GM12874 (cell line): ENCODE measurements around the gene EXOC6B.

Experiments used
- TF ChIP-seq, protein P1 (sequence below): IDR thresholded peaks from 2 replicates; pipeline ENCODE4 v1.5.1; 2011; ENCODE audit warnings: low read depth, mild to moderate bottlenecking, control low read depth, low read length, moderate library complexity; ENCODE audit not compliant: insufficient read depth

EXOC6B gene

DNA sequence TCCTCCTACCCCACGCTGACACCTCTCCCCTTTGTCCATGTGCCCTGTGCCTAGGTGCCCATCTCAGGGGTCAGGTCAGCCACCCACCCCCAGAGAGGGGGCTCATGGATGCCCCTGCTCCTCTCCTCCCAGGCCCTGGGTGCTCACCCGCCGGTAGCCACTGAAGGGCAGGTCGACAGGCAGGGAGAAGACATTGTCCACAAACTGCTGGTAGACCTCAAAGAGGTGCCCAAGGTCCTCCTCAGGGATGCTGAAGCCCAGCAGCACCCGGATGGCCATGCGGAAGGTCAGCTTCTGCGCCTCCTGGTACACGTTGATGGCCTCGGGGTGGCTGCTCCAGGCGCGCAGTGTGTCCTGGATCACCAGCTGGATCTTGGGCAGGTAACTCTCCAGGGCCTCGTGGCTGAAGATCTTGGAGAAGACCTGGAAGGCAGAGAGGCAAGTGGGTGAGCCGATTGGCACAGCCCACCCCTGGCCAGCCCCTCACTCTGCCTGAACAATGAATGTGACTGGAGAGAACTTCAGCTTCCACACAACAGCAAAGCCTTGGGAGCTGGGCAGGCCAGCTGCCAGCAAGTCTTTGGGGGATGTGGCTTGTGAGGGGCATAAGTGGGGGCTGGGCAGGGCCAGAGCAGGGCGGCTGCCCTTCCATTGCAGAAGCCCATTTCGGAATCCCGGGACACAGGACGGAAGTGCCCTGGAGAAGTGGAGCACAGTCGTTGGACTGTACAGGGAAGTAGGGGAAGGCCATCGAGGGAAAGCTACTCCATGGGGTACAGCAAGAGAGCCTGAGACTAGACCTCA, 690.6 kb downstream of the EXOC6B start:
- TF ChIP-seq, protein P1, sequence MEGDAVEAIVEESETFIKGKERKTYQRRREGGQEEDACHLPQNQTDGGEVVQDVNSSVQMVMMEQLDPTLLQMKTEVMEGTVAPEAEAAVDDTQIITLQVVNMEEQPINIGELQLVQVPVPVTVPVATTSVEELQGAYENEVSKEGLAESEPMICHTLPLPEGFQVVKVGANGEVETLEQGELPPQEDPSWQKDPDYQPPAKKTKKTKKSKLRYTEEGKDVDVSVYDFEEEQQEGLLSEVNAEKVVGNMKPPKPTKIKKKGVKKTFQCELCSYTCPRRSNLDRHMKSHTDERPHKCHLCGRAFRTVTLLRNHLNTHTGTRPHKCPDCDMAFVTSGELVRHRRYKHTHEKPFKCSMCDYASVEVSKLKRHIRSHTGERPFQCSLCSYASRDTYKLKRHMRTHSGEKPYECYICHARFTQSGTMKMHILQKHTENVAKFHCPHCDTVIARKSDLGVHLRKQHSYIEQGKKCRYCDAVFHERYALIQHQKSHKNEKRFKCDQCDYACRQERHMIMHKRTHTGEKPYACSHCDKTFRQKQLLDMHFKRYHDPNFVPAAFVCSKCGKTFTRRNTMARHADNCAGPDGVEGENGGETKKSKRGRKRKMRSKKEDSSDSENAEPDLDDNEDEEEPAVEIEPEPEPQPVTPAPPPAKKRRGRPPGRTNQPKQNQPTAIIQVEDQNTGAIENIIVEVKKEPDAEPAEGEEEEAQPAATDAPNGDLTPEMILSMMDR: no peak

GRCh38 chr2:72134408-72134996, 691.3 kb downstream of the EXOC6B start:
- TF ChIP-seq, protein P1: no peak

DNA sequence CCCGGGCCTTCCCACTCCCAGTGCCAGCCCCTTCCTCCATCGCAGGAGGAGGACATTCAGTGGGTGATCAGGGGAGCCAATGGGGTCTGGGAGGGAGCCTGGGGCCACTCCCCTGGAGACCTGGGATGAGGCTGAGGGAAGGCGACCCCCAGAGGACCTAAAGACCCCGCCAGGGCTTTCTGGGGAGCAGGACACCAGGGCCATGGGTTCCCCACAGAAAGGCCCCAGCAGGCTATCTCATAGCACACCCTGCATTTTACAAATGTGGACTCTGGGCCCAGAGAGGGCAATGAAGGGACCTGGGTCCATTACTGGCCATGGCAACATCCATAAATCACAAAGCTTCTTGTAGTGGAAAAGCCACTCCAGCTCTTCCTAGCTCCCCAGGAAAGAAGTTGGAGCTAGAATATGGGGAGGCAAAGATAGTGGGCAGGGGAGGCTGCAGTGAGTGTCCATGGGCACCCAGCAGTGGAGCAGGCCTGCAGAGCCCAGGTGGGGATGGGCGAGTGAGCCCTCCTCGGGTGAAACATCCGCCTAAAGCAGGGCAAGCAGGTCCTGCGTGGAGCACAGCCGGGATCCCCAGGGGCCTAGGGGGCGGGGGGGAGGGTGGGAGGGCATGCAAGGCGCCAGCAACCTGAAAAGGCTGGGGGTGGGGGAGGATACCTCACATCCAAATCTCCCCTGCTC, 692.0 kb downstream of the EXOC6B start:
- TF ChIP-seq, protein P1: no peak

GRCh38 chr2:72132981-72133720, 692.7 kb downstream of the EXOC6B start:
- TF ChIP-seq, protein P1: no peak

GRCh38 chr2:72131916-72132841, 693.7 kb downstream of the EXOC6B start:
- TF ChIP-seq, protein P1: no peak

- TF ChIP-seq, protein P1: no peak
These were observed 694.4 kb downstream of the EXOC6B start for GRCh38 chr2:72131371-72131891.
